ENCODE data around the gene TMC5.
A peak's percentile ranks its signal among the peaks of the same experiment; 100 is the strongest.

Gene TMC5

DNA sequence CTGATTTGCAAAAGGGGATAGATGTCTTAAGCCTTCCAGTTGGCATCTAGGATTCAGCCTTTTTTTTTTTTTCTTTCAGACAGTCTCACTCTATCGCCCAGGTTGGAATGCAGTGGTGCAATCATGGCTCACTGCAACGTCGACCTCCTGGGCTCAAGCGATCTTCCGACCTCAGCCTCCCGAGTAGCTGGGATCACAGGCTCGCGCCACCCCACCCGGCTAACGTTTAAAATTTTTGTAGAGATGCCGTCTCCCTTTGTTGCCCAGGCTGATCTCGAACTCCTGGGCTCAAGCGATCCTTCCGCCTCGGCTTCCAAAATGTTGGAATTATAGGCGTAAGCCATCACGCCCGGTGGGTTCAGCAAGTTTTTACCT, 105.5 kb downstream of the TMC5 start:
- H3K4me3 ChIP-seq: peak overlapping the region; percentile 97
- no peak for TF ChIP-seq CTCF (IDR thresholded peaks at IDR 0.05)
- no peak overlapping the region for H3K27ac ChIP-seq
- DNase-seq (ENCODE audit: low spot score): no peak

DNA sequence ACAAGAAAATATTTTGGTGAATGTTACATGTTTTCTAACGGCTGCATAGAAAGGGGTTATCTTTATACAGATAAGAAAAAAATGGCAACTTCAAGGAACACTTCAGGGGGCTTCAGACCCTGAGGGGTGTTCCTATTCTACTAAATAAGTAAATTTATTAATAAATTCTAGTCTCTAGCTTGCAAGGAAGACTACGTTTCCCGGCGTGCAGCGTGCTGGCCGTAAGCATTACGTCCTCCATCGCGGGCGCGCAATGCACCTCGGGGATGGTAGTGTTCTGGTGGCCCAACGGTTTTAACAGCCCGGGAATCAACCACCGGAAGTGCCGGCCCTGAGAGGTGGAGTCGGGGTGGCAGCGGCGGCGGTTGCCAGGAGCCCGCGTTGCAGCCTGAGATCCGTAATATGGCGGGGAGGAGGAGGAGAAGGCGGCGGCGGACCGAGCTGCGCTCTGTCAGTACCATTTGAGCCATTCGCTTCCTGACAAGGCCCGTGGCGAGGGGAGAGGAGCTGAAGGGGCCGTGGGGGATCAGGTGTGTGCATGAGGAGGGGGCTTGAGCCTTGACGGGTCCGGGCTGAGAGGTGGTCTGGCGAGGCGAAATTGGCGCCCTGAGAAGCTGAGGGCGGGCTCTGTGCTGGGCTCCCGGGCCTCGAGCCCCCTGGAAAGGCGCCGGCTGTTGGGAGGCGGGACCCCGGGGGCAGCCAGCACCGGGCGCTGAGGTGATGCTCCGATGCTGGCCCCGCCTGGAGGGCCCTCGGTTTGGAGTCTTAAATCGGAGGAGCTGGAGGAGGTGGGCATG, 106.1 kb downstream of the TMC5 start, which contains the start of gene CCP110:
TSS of gene CCP110 (plus strand) at position 384 of the 797 bp plus-strand sequence. CDS start 3,940 bp downstream, outside the sequence.
- peak; percentile 97 for DNase-seq (ENCODE audit: low spot score)

GRCh38 chr16:19524356-19524615, 106.6 kb downstream of the TMC5 start:
- peak overlapping the region; percentile 97 for H3K4me3 ChIP-seq
- no peak for DNase-seq (ENCODE audit: low spot score)
- no peak for TF ChIP-seq CTCF (IDR thresholded peaks at IDR 0.05)
- peak overlapping the region; percentile 47 to 75 for H3K27ac ChIP-seq

More for the DNA sequence above, 106.1 kb downstream of the TMC5 start, which contains the start of gene CCP110:
- Histone ChIP-seq H3K27ac (peak within 1 kb of the TSS; percentile 47 to 75), H3K4me3 (peak within 1 kb of the TSS; percentile 97)
- TF ChIP-seq CTCF (IDR thresholded peaks at IDR 0.05): no peak

GRCh38 chr16:19524616-19525384, 107.1 kb downstream of the TMC5 start:
- DNase-seq (ENCODE audit: low spot score): no peak
- Histone ChIP-seq H3K4me3 (peak overlapping the region; percentile 97), H3K27ac (peak overlapping the region; percentile 47 to 75)
- TF ChIP-seq CTCF (IDR thresholded peaks at IDR 0.05): no peak

DNA sequence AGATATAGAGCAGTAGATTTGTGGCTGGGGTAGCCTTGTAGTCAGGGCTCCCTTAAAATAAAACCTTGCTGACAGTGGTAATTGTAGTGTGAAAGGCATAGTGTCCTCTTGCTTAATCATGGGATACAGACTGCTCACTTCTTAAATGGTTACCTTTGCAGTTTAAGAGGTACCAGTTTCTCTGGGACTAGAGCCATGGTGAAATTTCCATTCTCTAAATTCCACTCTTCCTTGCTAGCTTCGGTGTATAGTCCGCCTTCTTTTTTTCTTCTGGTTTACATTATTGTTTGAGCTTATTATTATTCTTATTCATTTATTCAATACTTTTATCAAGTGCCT, 107.7 kb downstream of the TMC5 start:
- no peak overlapping the region for H3K27ac ChIP-seq
- DNase-seq (ENCODE audit: low spot score): no peak
- no peak for TF ChIP-seq CTCF (IDR thresholded peaks at IDR 0.05)
- peak overlapping the region; percentile 97 for H3K4me3 ChIP-seq

DNA sequence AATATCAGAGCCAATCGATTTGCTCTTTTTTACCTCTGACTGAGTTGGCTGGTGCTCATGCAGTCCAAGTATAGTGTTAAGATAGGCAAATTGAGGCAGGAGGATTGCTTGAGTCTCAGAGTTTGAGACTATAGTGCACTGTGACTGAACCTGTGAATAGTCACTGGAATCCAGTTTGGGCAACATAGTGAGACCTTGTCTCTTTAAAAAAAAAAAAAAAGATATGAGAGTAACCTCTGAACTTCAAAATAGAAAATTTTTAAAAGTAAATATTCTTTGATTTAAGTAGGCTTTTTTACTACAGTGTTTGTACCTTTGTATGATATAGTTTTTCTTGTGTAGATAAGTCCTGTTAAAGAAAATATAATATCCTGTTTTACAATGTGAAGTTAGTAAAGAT, 109.5 kb downstream of the TMC5 start:
- DNase-seq (ENCODE audit: low spot score): no peak
- Histone ChIP-seq H3K27ac (no peak overlapping the region), H3K4me3 (no peak overlapping the region)
- no peak for TF ChIP-seq CTCF (IDR thresholded peaks at IDR 0.05)

GRCh38 chr16:19528666-19529065, 111.0 kb downstream of the TMC5 start:
- DNase-seq (ENCODE audit: low spot score): no peak

More at GRCh38 chr16:19528666-19529065, 111.0 kb downstream of the TMC5 start:
- H3K27ac ChIP-seq: no peak overlapping the region
- no peak overlapping the region for H3K4me3 ChIP-seq
- TF ChIP-seq CTCF (IDR thresholded peaks at IDR 0.05): no peak

Data from coronary artery (tissue), 2 donors.